H1 (cell line): ENCODE data around the gene RNASE13. TPM values are rescaled to one million over a fixed set of nuclear protein-coding genes. Genes with fewer than 3 reads are reported as not detected.

Experiments
- CTCF ChIA-PET: fragments of 300-600 bp; sonication (Branson Sonifier 250); formaldehyde crosslinking; loops from one replicate; lab custom pipeline; 2021; ENCODE audit not compliant: partially characterized antibody; lab: Charles Lee
- POLR2A ChIA-PET: fragments of 300-600 bp; sonication (Branson Sonifier 250); formaldehyde crosslinking; loops from one replicate; lab custom pipeline; 2021; ENCODE audit warnings: inconsistent platforms; ENCODE audit not compliant: partially characterized antibody; lab: Charles Lee
- DNase-seq, 2 experiments: peaks; one replicate each; pipeline versions ENCODE4 v3.0.0 to v3.0.0-alpha.2; 2010 to 2022; ENCODE audit warnings: low spot score in 2 of 2, low read depth in 1 of 2, mixed read lengths in 1 of 2
- FAIRE-seq: peaks from 2 replicates; lab custom pipeline; 2011; peaks lifted over from hg19 to GRCh38; lab: Jason Lieb, UNC
- H2AFZ ChIP-seq: 2 replicates; pipeline ENCODE4 v1.8.1; 2012; ENCODE audit warnings: low read length, inconsistent platforms
- H2AK5ac ChIP-seq: 2 replicates; pipeline ENCODE4 v1.6.1; 2013; ENCODE audit warnings: low read depth, low read length
- H2BK120ac ChIP-seq: replicated peaks from 2 replicates; pipeline ENCODE3; 2013; ENCODE audit warnings: low read depth, low read length, inconsistent platforms
- H2BK12ac ChIP-seq: 2 replicates; pipeline ENCODE4 v1.6.1; 2013; ENCODE audit warnings: low read depth, low read length
- H2BK15ac ChIP-seq: 2 replicates; pipeline ENCODE4 v1.6.1; 2013; ENCODE audit warnings: low read length
- H2BK20ac ChIP-seq: 2 replicates; pipeline ENCODE4 v1.6.1; 2013; ENCODE audit warnings: low read length
- H2BK5ac ChIP-seq: 2 replicates; pipeline ENCODE4 v1.6.1; 2013; ENCODE audit warnings: low read depth, low read length
- H3K14ac ChIP-seq: 2 replicates; pipeline ENCODE4 v1.6.1; 2013; ENCODE audit warnings: inconsistent platforms; ENCODE audit not compliant: insufficient read length
- H3K18ac ChIP-seq: 2 replicates; pipeline ENCODE4 v1.6.1; 2013; ENCODE audit warnings: low read length; ENCODE audit errors: extremely low read depth
- H3K23ac ChIP-seq: 2 replicates; pipeline ENCODE4 v1.6.1; 2013; ENCODE audit warnings: inconsistent platforms; ENCODE audit not compliant: insufficient read length
- H3K23me2 ChIP-seq: 2 replicates; pipeline ENCODE4 v1.6.1; 2013; ENCODE audit warnings: low read depth, low read length
- H3K27ac ChIP-seq: 2 replicates; pipeline ENCODE4 v1.6.1; 2011; ENCODE audit warnings: low read depth, low read length, inconsistent platforms
- H3K27me3 ChIP-seq, 4 experiments: replicated peaks in 1 of 4; 1 replicate in 1 of 4; 2 replicates in 3 of 4; pipeline versions ENCODE4 v1.6.1 to v1.8.1; 2011 to 2013; ENCODE audit warnings: low read length in 3 of 4, mild to moderate bottlenecking in 3 of 4, inconsistent platforms in 2 of 4, mixed read lengths in 2 of 4, moderate library complexity in 1 of 4; ENCODE audit not compliant: control insufficient read depth in 3 of 4, insufficient read depth in 3 of 4; ENCODE audit errors: extremely low read depth in 1 of 4
- H3K36me3 ChIP-seq, 4 experiments: 2 replicates each; pipeline versions ENCODE4 v1.6.1 to v1.8.1; 2011 to 2013; ENCODE audit warnings: mild to moderate bottlenecking in 4 of 4, low read length in 3 of 4, moderate library complexity in 2 of 4, control low read depth in 1 of 4, inconsistent platforms in 1 of 4; ENCODE audit not compliant: insufficient read depth in 4 of 4, control insufficient read depth in 2 of 4
- H3K4ac ChIP-seq: replicated peaks from 2 replicates; pipeline ENCODE3; 2013; ENCODE audit warnings: low read length, low read depth, mixed read lengths, inconsistent platforms; ENCODE audit not compliant: insufficient read length
- H3K4me1 ChIP-seq, 4 experiments: replicated peaks in 1 of 4; 1 replicate in 1 of 4; 2 replicates in 3 of 4; pipeline versions ENCODE4 v1.6.1 to v1.8.1; 2011 to 2013; ENCODE audit warnings: low read length in 3 of 4, inconsistent platforms in 2 of 4, mixed read lengths in 1 of 4; ENCODE audit not compliant: insufficient read depth in 4 of 4, control insufficient read depth in 3 of 4
- H3K4me2 ChIP-seq, 2 experiments: 2 replicates each; pipeline versions ENCODE4 v1.6.1 to v1.8.1; 2011 to 2013; ENCODE audit warnings: low read depth in 2 of 2, low read length in 2 of 2, control low read depth in 1 of 2, inconsistent platforms in 1 of 2, mild to moderate bottlenecking in 1 of 2; ENCODE audit not compliant: insufficient read depth in 1 of 2
- H3K4me3 ChIP-seq, 4 experiments: fragments of 200-600, 300-600 bp in 1 of 4; sonication (generic), shearing (Covaris generic), sonication (Bioruptor Twin) in 1 of 4; 2 replicates each; pipeline versions ENCODE4 v1.5.1 to v1.8.1; 2011 to 2016; ENCODE audit warnings: low read length in 4 of 4, low read depth in 3 of 4, control low read depth in 2 of 4, inconsistent platforms in 2 of 4, mild to moderate bottlenecking in 2 of 4, mixed read lengths in 1 of 4, moderate library complexity in 1 of 4; ENCODE audit not compliant: insufficient read depth in 2 of 4; ENCODE audit errors: extremely low read depth in 1 of 4
- H3K56ac ChIP-seq: replicated peaks from 2 replicates; pipeline ENCODE3; 2013; ENCODE audit warnings: low read depth, mild to moderate bottlenecking, mixed read lengths, low read length, inconsistent platforms; ENCODE audit not compliant: insufficient read length
- H3K79me1 ChIP-seq: 2 replicates; pipeline ENCODE4 v1.6.1; 2013; ENCODE audit warnings: low read depth, low read length, control low read depth
- H3K79me2 ChIP-seq, 2 experiments: 2 replicates each; pipeline versions ENCODE4 v1.6.1 to v1.8.1; 2012 to 2013; ENCODE audit warnings: low read length in 2 of 2, mild to moderate bottlenecking in 2 of 2, inconsistent platforms in 1 of 2; ENCODE audit not compliant: insufficient read depth in 2 of 2, control insufficient read depth in 1 of 2
- H3K9ac ChIP-seq, 4 experiments: replicated peaks in 1 of 4; 1 replicate in 1 of 4; 2 replicates in 3 of 4; pipeline versions ENCODE4 v1.6.1 to v1.8.1; 2011 to 2013; ENCODE audit warnings: low read depth in 3 of 4, low read length in 3 of 4, control low read depth in 2 of 4, mild to moderate bottlenecking in 2 of 4, moderate library complexity in 2 of 4, inconsistent platforms in 1 of 4; ENCODE audit errors: extremely low read depth in 1 of 4
- H3K9me3 ChIP-seq, 2 experiments: 2 replicates each; pipeline versions ENCODE4 v1.6.1 to v1.8.1; 2012 to 2013; ENCODE audit warnings: mild to moderate bottlenecking in 2 of 2, moderate library complexity in 2 of 2, control low read depth in 1 of 2, inconsistent platforms in 1 of 2, low read depth in 1 of 2, low read length in 1 of 2, mixed read lengths in 1 of 2; ENCODE audit not compliant: insufficient read depth in 2 of 2
- H4K20me1 ChIP-seq, 2 experiments: replicated peaks in 1 of 2; 2 replicates each; pipeline versions ENCODE3 to v1.8.1; 2011 to 2013; ENCODE audit warnings: inconsistent platforms in 2 of 2, low read length in 2 of 2, mild to moderate bottlenecking in 1 of 2; ENCODE audit not compliant: insufficient read depth in 2 of 2, control insufficient read depth in 1 of 2
- H4K5ac ChIP-seq: 2 replicates; pipeline ENCODE4 v1.6.1; 2013; ENCODE audit warnings: low read length, low read depth, mixed read lengths, inconsistent platforms; ENCODE audit not compliant: insufficient read length
- H4K8ac ChIP-seq: 2 replicates; pipeline ENCODE4 v1.8.0; 2013; ENCODE audit warnings: mild to moderate bottlenecking, moderate library complexity, low read length, inconsistent platforms; ENCODE audit not compliant: insufficient read depth; ENCODE audit errors: extremely low read depth
- H4K91ac ChIP-seq: replicated peaks from 2 replicates; pipeline ENCODE3; 2013; ENCODE audit warnings: low read length, mixed read lengths, inconsistent platforms; ENCODE audit not compliant: insufficient read length
- CTBP2 ChIP-seq: IDR thresholded peaks from 2 replicates; pipeline ENCODE4 v1.7.0; 2011; ENCODE audit warnings: borderline replicate concordance, mild to moderate bottlenecking, moderate library complexity, mixed read lengths, low read length; ENCODE audit not compliant: insufficient read depth, insufficient read length
- EP300 ChIP-seq, 2 experiments: IDR thresholded peaks; 1 replicate in 1 of 2; 2 replicates in 1 of 2; pipeline ENCODE4 v1.6.1; 2011 to 2012; ENCODE audit warnings: low read depth in 2 of 2, low read length in 2 of 2, mild to moderate bottlenecking in 2 of 2, borderline replicate concordance in 1 of 2, inconsistent platforms in 1 of 2, moderate library complexity in 1 of 2
- KDM4A ChIP-seq: IDR thresholded peaks from one replicate; pipeline ENCODE4 v1.7.1; 2012; ENCODE audit warnings: low read depth, mild to moderate bottlenecking, moderate library complexity, low read length, inconsistent platforms; ENCODE audit not compliant: severe bottlenecking
- MAX ChIP-seq: IDR thresholded peaks from 2 replicates; pipeline ENCODE4 v1.6.1; 2012; ENCODE audit warnings: inconsistent platforms
- NANOG ChIP-seq: IDR thresholded peaks from 2 replicates; pipeline ENCODE4 v1.6.1; 2011; ENCODE audit warnings: low read length, low read depth, mild to moderate bottlenecking, inconsistent platforms; ENCODE audit not compliant: insufficient read depth, poor library complexity, severe bottlenecking
- SIX5 ChIP-seq: IDR thresholded peaks from 2 replicates; pipeline ENCODE4 v1.6.1; 2011; ENCODE audit warnings: mild to moderate bottlenecking, low read depth, low read length
- TBP ChIP-seq: IDR thresholded peaks from 2 replicates; pipeline ENCODE4 v1.6.1; 2011; ENCODE audit warnings: low read depth, low read length, improper control_type of control experiment
- WGBS, 2 experiments: shearing (Covaris generic) in 1 of 2; methylation state at CpG; one replicate each; pipeline versions ENCODE4 v1.1.6 to v1.1.7; 2013 to 2015; ENCODE audit warnings: low lambda C conversion rate in 2 of 2, mixed read lengths in 2 of 2, inconsistent platforms in 1 of 2, low coverage in 1 of 2, missing lambda C conversion rate in 1 of 2; ENCODE audit not compliant: insufficient replicate concordance in 2 of 2, insufficient coverage in 1 of 2, insufficient read length in 1 of 2; ENCODE audit errors: extremely low coverage in 1 of 2, missing lambda C conversion rate in 1 of 2; 5-methylcytosine and 5-hydroxymethylcytosine counted together
- polyA plus RNA-seq, 7 experiments: library from polyadenylated mRNA; depleted of rRNA in 3 of 7; stranded (reverse) in 5 of 7; unstranded in 2 of 7; fragments of >200 nt in 5 of 7; fragments of 200-250 nt in 2 of 7; gene quantifications; 1 replicate in 5 of 7; 2 replicates in 1 of 7; 4 replicates in 1 of 7; pipeline versions ENCODE4 v1.2.1 to v1.2.3, GENCODE V29; 2011 to 2013; ENCODE audit warnings: missing spikeins in 2 of 7, mixed read lengths in 2 of 7
- total RNA-seq: library from RNA; stranded (reverse); fragmentation: NEBNext Ultra II Directional; extraction: Animal tissue kit (Norgen Biotek cat#: 25700); gene quantifications from 2 replicates; pipeline ENCODE4 v1.2.1, GENCODE V29; 2021

The RNASE13 gene
- total and polyA plus RNA-seq, 2 of the 8 experiments (the other 6 are each of a cell fraction or from before 2014, with no cell fraction given), result not detected

- no peak overlapping the region for H4K91ac ChIP-seq
- no peak overlapping the region for H2BK12ac ChIP-seq
- ChIA-PET POLR2A (interaction anchor here (0.6 to 1.3 kb wide), 2 partner anchors 9 to 470 kb away, joined by 3 read pairs; no protein-coding TSS in a partner anchor), CTCF (interaction anchor here (1.0 to 3.7 kb wide), 9 partner anchors 9 to 88 kb away, joined by 3 to 28 read pairs (median 4); partner anchors contain the start of gene RNASE8)
- no peak overlapping the region for H4K5ac ChIP-seq
- WGBS, 2 experiments, result 95% methylated on average over 2 of the region's 2 CpGs; no CpG with 5 or more reads in 1 of the 2 experiments
- H4K8ac ChIP-seq, result no peak overlapping the region
- H2BK5ac ChIP-seq, result no peak overlapping the region
- no peaks in the 10 kb centered on the region for H3K23me2 ChIP-seq
- H3K4ac ChIP-seq, result no peak overlapping the region
- no peak overlapping the region for H3K4me2 ChIP-seq
- H2AFZ ChIP-seq, result no peak overlapping the region
- no peak overlapping the region for H2AK5ac ChIP-seq
- no peak overlapping the region for H3K4me3 ChIP-seq
- H3K4me1 ChIP-seq, result no peaks in the 10 kb centered on the region
- no peak for DNase-seq
- no peak overlapping the region for H3K9ac ChIP-seq
- H3K27me3 ChIP-seq, result no peaks in the 10 kb centered on the region
- no peak overlapping the region for H2BK20ac ChIP-seq
- no peak overlapping the region for H3K56ac ChIP-seq
- H3K27ac ChIP-seq, result no peak overlapping the region
- H3K9me3 ChIP-seq, result no peaks in the 10 kb centered on the region
- no peak for TF ChIP-seq NANOG
- TF ChIP-seq TBP, result no peak
- TF ChIP-seq EP300 (IDR thresholded peaks at IDR 0.05; ENCODE audit: borderline replicate concordance in 1 of 2, low read depth in 2 of 2, low read length in 2 of 2), result no peak
- no peak for TF ChIP-seq CTBP2
- TF ChIP-seq SIX5, result no peak
- no peak for TF ChIP-seq MAX
- no peak for TF ChIP-seq KDM4A
- no peaks in the 10 kb centered on the region for H3K79me1 ChIP-seq
- no peak overlapping the region for H2BK15ac ChIP-seq
- no peak overlapping the region for H3K14ac ChIP-seq
- H3K36me3 ChIP-seq, result no peaks in the 10 kb centered on the region
- H3K79me2 ChIP-seq, result no peaks in the 10 kb centered on the region
- no peak for FAIRE-seq
- H3K23ac ChIP-seq, result no peak overlapping the region
- no peaks in the 10 kb centered on the region for H4K20me1 ChIP-seq
- no peak overlapping the region for H2BK120ac ChIP-seq
- no peak overlapping the region for H3K18ac ChIP-seq
These were observed 14.0 kb upstream of the RNASE13 start for GRCh38 chr14:21048638-21049037.
